NCI-H2029 (cell line): Measurements from ENCODE around the gene RPS6KA4.

Experiments used
- DNase-seq: peaks from one replicate; lab custom pipeline; 2025; lab: John Stamatoyannopoulos, UW

Gene RPS6KA4

GRCh38 chr11:64367931-64368672 is 9.1 kb downstream of the RPS6KA4 start:
- no peak for DNase-seq

- no peak for DNase-seq
Measured at GRCh38 chr11:64368673-64369074, 9.7 kb downstream of the RPS6KA4 start.

GRCh38 chr11:64369440-64370421 is 10.8 kb downstream of the RPS6KA4 start:
- DNase-seq = no peak

GRCh38 chr11:64371201-64371600 is 12.2 kb downstream of the RPS6KA4 start:
- DNase-seq = no peak

GRCh38 chr11:64372021-64372420 is 13.1 kb downstream of the RPS6KA4 start:
- no peak for DNase-seq

- DNase-seq = peak; percentile 98
Measured at GRCh38 chr11:64372802-64373597, 14.0 kb downstream of the RPS6KA4 start.

- DNase-seq = no peak
Measured at GRCh38 chr11:64373598-64373974, 14.6 kb downstream of the RPS6KA4 start.

GRCh38 chr11:64376071-64376470 is 17.1 kb downstream of the RPS6KA4 start:
- DNase-seq = no peak

GRCh38 chr11:64378335-64378880 is 19.4 kb downstream of the RPS6KA4 start:
- DNase-seq = no peak

- DNase-seq = no peak
Measured at GRCh38 chr11:64379160-64379559, 20.2 kb downstream of the RPS6KA4 start.

- DNase-seq = no peak
Measured at GRCh38 chr11:64379817-64380709, 21.1 kb downstream of the RPS6KA4 start.

- no peak for DNase-seq
Measured at GRCh38 chr11:64381350-64381749, 22.4 kb downstream of the RPS6KA4 start.

- no peak for DNase-seq
Measured at GRCh38 chr11:64382047-64382446, 23.1 kb downstream of the RPS6KA4 start.

- no peak for DNase-seq
Measured at GRCh38 chr11:64382586-64382985, 23.6 kb downstream of the RPS6KA4 start.

- DNase-seq = no peak
Measured at GRCh38 chr11:64383580-64383979, 24.6 kb downstream of the RPS6KA4 start.

GRCh38 chr11:64384028-64384737 is 25.2 kb downstream of the RPS6KA4 start:
- no peak for DNase-seq

GRCh38 chr11:64384981-64385944 is 26.3 kb downstream of the RPS6KA4 start:
- no peak for DNase-seq

GRCh38 chr11:64385945-64386704 is 27.2 kb downstream of the RPS6KA4 start:
- DNase-seq = no peak
